ENCODE measurements around the gene NSUN7.

DNA sequence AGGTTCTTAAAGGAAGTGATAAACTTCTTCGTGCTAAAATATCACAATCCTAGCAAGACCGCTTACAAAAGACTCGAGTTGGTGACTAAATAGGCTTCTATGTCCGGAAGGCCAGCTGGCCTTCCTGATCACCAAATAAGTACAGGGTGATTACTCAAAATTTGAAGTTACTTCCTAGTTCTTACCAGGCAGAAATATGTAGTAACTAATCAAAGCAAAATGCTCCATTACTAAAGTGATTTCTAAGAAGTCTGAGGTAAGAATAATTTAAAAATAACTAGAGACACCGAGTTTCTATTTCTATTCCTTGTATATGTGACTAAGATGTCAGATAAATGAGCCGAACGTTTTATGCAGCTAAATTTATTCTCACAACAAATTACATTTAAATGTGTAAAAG is 62.2 kb downstream of the NSUN7 start:
- TF ChIP-seq, protein P1, sequence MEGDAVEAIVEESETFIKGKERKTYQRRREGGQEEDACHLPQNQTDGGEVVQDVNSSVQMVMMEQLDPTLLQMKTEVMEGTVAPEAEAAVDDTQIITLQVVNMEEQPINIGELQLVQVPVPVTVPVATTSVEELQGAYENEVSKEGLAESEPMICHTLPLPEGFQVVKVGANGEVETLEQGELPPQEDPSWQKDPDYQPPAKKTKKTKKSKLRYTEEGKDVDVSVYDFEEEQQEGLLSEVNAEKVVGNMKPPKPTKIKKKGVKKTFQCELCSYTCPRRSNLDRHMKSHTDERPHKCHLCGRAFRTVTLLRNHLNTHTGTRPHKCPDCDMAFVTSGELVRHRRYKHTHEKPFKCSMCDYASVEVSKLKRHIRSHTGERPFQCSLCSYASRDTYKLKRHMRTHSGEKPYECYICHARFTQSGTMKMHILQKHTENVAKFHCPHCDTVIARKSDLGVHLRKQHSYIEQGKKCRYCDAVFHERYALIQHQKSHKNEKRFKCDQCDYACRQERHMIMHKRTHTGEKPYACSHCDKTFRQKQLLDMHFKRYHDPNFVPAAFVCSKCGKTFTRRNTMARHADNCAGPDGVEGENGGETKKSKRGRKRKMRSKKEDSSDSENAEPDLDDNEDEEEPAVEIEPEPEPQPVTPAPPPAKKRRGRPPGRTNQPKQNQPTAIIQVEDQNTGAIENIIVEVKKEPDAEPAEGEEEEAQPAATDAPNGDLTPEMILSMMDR (tag by site-specific recombination; IDR thresholded peaks at IDR 0.05), result no peak
- TF ChIP-seq, protein P2, sequence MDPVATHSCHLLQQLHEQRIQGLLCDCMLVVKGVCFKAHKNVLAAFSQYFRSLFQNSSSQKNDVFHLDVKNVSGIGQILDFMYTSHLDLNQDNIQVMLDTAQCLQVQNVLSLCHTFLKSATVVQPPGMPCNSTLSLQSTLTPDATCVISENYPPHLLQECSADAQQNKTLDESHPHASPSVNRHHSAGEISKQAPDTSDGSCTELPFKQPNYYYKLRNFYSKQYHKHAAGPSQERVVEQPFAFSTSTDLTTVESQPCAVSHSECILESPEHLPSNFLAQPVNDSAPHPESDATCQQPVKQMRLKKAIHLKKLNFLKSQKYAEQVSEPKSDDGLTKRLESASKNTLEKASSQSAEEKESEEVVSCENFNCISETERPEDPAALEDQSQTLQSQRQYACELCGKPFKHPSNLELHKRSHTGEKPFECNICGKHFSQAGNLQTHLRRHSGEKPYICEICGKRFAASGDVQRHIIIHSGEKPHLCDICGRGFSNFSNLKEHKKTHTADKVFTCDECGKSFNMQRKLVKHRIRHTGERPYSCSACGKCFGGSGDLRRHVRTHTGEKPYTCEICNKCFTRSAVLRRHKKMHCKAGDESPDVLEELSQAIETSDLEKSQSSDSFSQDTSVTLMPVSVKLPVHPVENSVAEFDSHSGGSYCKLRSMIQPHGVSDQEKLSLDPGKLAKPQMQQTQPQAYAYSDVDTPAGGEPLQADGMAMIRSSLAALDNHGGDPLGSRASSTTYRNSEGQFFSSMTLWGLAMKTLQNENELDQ (tag by site-specific recombination; IDR thresholded peaks at IDR 0.05; ENCODE audit: low read depth), result no peak
- no peak for TF ChIP-seq GLI4 (tag by site-specific recombination; IDR thresholded peaks at IDR 0.05)
- TF ChIP-seq, protein P3, sequence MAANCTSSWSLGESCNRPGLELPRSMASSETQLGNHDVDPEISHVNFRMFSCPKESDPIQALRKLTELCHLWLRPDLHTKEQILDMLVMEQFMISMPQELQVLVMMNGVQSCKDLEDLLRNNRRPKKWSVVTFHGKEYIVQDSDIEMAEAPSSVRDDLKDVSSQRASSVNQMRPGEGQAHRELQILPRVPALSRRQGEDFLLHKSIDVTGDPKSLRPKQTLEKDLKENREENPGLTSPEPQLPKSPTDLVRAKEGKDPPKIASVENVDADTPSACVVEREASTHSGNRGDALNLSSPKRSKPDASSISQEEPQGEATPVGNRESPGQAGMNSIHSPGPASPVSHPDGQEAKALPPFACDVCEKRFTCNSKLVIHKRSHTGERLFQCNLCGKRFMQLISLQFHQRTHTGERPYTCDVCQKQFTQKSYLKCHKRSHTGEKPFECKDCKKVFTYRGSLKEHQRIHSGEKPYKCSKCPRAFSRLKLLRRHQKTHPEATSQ (tag by site-specific recombination; IDR thresholded peaks at IDR 0.05), result no peak
- TF ChIP-seq, protein P4, sequence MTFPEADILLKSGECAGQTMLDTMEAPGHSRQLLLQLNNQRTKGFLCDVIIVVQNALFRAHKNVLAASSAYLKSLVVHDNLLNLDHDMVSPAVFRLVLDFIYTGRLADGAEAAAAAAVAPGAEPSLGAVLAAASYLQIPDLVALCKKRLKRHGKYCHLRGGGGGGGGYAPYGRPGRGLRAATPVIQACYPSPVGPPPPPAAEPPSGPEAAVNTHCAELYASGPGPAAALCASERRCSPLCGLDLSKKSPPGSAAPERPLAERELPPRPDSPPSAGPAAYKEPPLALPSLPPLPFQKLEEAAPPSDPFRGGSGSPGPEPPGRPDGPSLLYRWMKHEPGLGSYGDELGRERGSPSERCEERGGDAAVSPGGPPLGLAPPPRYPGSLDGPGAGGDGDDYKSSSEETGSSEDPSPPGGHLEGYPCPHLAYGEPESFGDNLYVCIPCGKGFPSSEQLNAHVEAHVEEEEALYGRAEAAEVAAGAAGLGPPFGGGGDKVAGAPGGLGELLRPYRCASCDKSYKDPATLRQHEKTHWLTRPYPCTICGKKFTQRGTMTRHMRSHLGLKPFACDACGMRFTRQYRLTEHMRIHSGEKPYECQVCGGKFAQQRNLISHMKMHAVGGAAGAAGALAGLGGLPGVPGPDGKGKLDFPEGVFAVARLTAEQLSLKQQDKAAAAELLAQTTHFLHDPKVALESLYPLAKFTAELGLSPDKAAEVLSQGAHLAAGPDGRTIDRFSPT (tag by site-specific recombination; IDR thresholded peaks at IDR 0.05), result no peak
- TF ChIP-seq SP3 (tag by site-specific recombination; IDR thresholded peaks at IDR 0.05), result no peak
- TF ChIP-seq ZBTB7A (tag by site-specific recombination; IDR thresholded peaks at IDR 0.05; ENCODE audit: low read depth), result no peak
- TF ChIP-seq ZNF830 (tag by site-specific recombination; IDR thresholded peaks at IDR 0.05; ENCODE audit: low read depth), result no peak
- TF ChIP-seq ZNF777 (tag by site-specific recombination; IDR thresholded peaks at IDR 0.05; ENCODE audit: borderline replicate concordance), result no peak
- TF ChIP-seq ZNF585B (tag by site-specific recombination; IDR thresholded peaks at IDR 0.05), result no peak
- TF ChIP-seq ZNF157 (tag by site-specific recombination; IDR thresholded peaks at IDR 0.05), result no peak
- TF ChIP-seq, protein P5, sequence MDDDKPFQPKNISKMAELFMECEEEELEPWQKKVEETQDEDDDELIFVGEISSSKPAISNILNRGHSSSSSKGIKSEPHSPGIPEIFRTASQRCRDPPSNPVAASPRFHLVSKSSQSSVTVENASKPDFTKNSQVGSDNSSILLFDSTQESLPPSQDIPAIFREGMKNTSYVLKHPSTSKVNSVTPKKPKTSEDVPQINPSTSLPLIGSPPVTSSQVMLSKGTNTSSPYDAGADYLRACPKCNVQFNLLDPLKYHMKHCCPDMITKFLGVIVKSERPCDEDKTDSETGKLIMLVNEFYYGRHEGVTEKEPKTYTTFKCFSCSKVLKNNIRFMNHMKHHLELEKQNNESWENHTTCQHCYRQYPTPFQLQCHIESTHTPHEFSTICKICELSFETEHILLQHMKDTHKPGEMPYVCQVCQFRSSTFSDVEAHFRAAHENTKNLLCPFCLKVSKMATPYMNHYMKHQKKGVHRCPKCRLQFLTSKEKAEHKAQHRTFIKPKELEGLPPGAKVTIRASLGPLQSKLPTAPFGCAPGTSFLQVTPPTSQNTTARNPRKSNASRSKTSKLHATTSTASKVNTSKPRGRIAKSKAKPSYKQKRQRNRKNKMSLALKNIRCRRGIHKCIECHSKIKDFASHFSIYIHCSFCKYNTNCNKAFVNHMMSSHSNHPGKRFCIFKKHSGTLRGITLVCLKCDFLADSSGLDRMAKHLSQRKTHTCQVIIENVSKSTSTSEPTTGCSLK (tag by site-specific recombination; IDR thresholded peaks at IDR 0.05), result no peak
- TF ChIP-seq ZNF133 (tag by site-specific recombination; IDR thresholded peaks at IDR 0.05), result no peak
